Measurements from ENCODE around the gene APOBEC4.

- TF ChIP-seq EZH2 (IDR thresholded peaks at IDR 0.05), result no peak
- TF ChIP-seq POLR2AphosphoS5 (IDR thresholded peaks at IDR 0.05; ENCODE audit: borderline replicate concordance, low read depth, low read length), result no peak
- TF ChIP-seq FOXP2 (optimal IDR thresholded peaks at IDR 0.05; ENCODE audit: control extremely low read depth, extremely low read length, insufficient read depth), result no peak
Measured at GRCh38 chr1:183652547-183653461, at the start of gene APOBEC4.

Measured in SK-N-MC (cell line).